NCI-H1436 (cell line): Measurements from ENCODE around the gene NTN1.
"Not testable (repeated sequence)": the region's sequence is repeated elsewhere in the genome, so short reads cannot be mapped to it uniquely, and the experiment has no call there.

ENCODE experiments used
- DNase-seq: peaks from one replicate; lab custom pipeline; 2025; lab: John Stamatoyannopoulos, UW

NTN1 gene

GRCh38 chr17:9249245-9249953 is 228.1 kb downstream of the NTN1 start:
- no peak for DNase-seq

GRCh38 chr17:9251273-9251672 is 230.0 kb downstream of the NTN1 start:
- no peak for DNase-seq

- no peak for DNase-seq
Measured at GRCh38 chr17:9253308-9253707, 232.0 kb downstream of the NTN1 start.

GRCh38 chr17:9254841-9255240 is 233.5 kb downstream of the NTN1 start:
- DNase-seq = no peak

- DNase-seq = no peak
Measured at GRCh38 chr17:9255833-9256232, 234.5 kb downstream of the NTN1 start.

GRCh38 chr17:9256361-9256750 is 235.0 kb downstream of the NTN1 start:
- no peak for DNase-seq

- DNase-seq = no peak
Measured at GRCh38 chr17:9256751-9257629, 235.7 kb downstream of the NTN1 start.

GRCh38 chr17:9257630-9257965 is 236.3 kb downstream of the NTN1 start:
- not testable (repeated sequence) for DNase-seq

- DNase-seq = no peak
Measured at GRCh38 chr17:9258115-9259015, 237.1 kb downstream of the NTN1 start.

- no peak for DNase-seq
Measured at GRCh38 chr17:9259419-9259818, 238.1 kb downstream of the NTN1 start.

- DNase-seq = no peak
Measured at GRCh38 chr17:9261081-9262012, 240.0 kb downstream of the NTN1 start.

GRCh38 chr17:9266031-9266680 is 244.8 kb downstream of the NTN1 start:
- DNase-seq = no peak

- no peak for DNase-seq
Measured at GRCh38 chr17:9266697-9267117, 245.4 kb downstream of the NTN1 start.

GRCh38 chr17:9268546-9268945 is 247.2 kb downstream of the NTN1 start:
- DNase-seq = no peak

GRCh38 chr17:9269350-9270035 is 248.2 kb downstream of the NTN1 start:
- no peak for DNase-seq

GRCh38 chr17:9270921-9271320 is 249.6 kb downstream of the NTN1 start:
- no peak for DNase-seq

- DNase-seq = no peak
Measured at GRCh38 chr17:9271989-9272388, 250.7 kb downstream of the NTN1 start.

- DNase-seq = no peak
Measured at GRCh38 chr17:9272501-9273200, 251.3 kb downstream of the NTN1 start.
